Fibroblast of skin of right biceps (primary cell): ENCODE results near the gene IL10RB.
"Not testable (repeated sequence)": the region's sequence is repeated elsewhere in the genome, so short reads cannot be mapped to it uniquely, and the experiment has no call there.

Experiments used
- DNase-seq: peaks from one replicate; pipeline ENCODE4 v3.0.0-alpha.2; 2013

The IL10RB gene

GRCh38 chr21:33305938-33306337, 39.8 kb downstream of the IL10RB start:
- no peak for DNase-seq

GRCh38 chr21:33308586-33309490, 42.7 kb downstream of the IL10RB start:
- DNase-seq: peak; percentile 55

- DNase-seq: no peak
These were observed 43.6 kb downstream of the IL10RB start for GRCh38 chr21:33309778-33310177.

- no peak for DNase-seq
These were observed 46.0 kb downstream of the IL10RB start for GRCh38 chr21:33312121-33312520.

- DNase-seq: no peak
These were observed 47.0 kb downstream of the IL10RB start for GRCh38 chr21:33313183-33313582.

- no peak for DNase-seq
These were observed 47.4 kb downstream of the IL10RB start for GRCh38 chr21:33313611-33314010.

- peak; percentile 80 for DNase-seq
These were observed 47.9 kb downstream of the IL10RB start for GRCh38 chr21:33314111-33314510.

- no peak for DNase-seq
These were observed 50.0 kb downstream of the IL10RB start for GRCh38 chr21:33315946-33316710.

GRCh38 chr21:33317145-33317544, 51.0 kb downstream of the IL10RB start:
- peak; percentile 7 for DNase-seq

- DNase-seq: no peak
These were observed 51.8 kb downstream of the IL10RB start for GRCh38 chr21:33317786-33318486.

GRCh38 chr21:33321005-33321404, 54.8 kb downstream of the IL10RB start:
- DNase-seq: not testable (repeated sequence)

- not testable (repeated sequence) for DNase-seq
These were observed 57.4 kb downstream of the IL10RB start for GRCh38 chr21:33323610-33324009.

GRCh38 chr21:33324291-33325221, 58.4 kb downstream of the IL10RB start, which contains the start of gene IFNAR1:
Gene IFNAR1 (plus strand): TSS chr21:33324970. CDS start chr21:33325056, 86 bp downstream.
- DNase-seq: peak; percentile 97

- peak; percentile 72 for DNase-seq
These were observed 59.3 kb downstream of the IL10RB start for GRCh38 chr21:33325222-33326067.

- DNase-seq: no peak
These were observed 61.2 kb downstream of the IL10RB start for GRCh38 chr21:33327326-33327725.

- DNase-seq: no peak
These were observed 61.7 kb downstream of the IL10RB start for GRCh38 chr21:33327792-33328433.

GRCh38 chr21:33330726-33331125, 64.6 kb downstream of the IL10RB start:
- no peak for DNase-seq

GRCh38 chr21:33332143-33332542, 66.0 kb downstream of the IL10RB start:
- DNase-seq: no peak

GRCh38 chr21:33334191-33334590, 68.0 kb downstream of the IL10RB start:
- no peak for DNase-seq

GRCh38 chr21:33334824-33335223, 68.7 kb downstream of the IL10RB start:
- no peak for DNase-seq
